Chondrocyte (in vitro differentiated cells): ENCODE results near the gene BAIAP2. TPM values are rescaled to one million over a fixed set of nuclear protein-coding genes. Genes with fewer than 3 reads are reported as not detected.

Experiments
- DNase-seq: peaks from one replicate; pipeline ENCODE4 v3.0.0; 2021; ENCODE audit warnings: mixed read lengths, low spot score
- H3K27ac Mint-ChIP-seq: one replicate; pipeline ENCODE4 v1.8.0; 2021; ENCODE audit warnings: mild to moderate bottlenecking, moderate library complexity, mixed read lengths; ENCODE audit not compliant: unreplicated experiment
- H3K27me3 Mint-ChIP-seq: 2 replicates; pipeline ENCODE4 v1.8.0; 2021; ENCODE audit warnings: low read depth, mixed read lengths
- H3K36me3 Mint-ChIP-seq: 2 replicates; pipeline ENCODE4 v1.8.0; 2021; ENCODE audit warnings: low read depth, mixed read lengths
- H3K4me1 Mint-ChIP-seq: 2 replicates; pipeline ENCODE4 v1.8.0; 2021; ENCODE audit warnings: low read depth, mild to moderate bottlenecking, mixed read lengths
- H3K4me3 Mint-ChIP-seq: one replicate; pipeline ENCODE4 v1.8.0; 2021; ENCODE audit warnings: mild to moderate bottlenecking, moderate library complexity, mixed read lengths; ENCODE audit not compliant: unreplicated experiment
- H3K9me3 Mint-ChIP-seq: 2 replicates; pipeline ENCODE4 v1.8.0; 2021; ENCODE audit warnings: low read depth, mixed read lengths
- CTCF ChIP-seq: fragments of 200-600 bp; sonication (generic); IDR thresholded peaks from 2 replicates; pipeline ENCODE4 v1.5.0; 2021; ENCODE audit warnings: antibody characterized with exemption, mild to moderate bottlenecking, moderate library complexity
- total RNA-seq: library from RNA; stranded (reverse); gene quantifications from 3 replicates; pipeline ENCODE4 v1.2.1, GENCODE V29; 2021

Gene BAIAP2
- total RNA-seq, 1 donor from 2014 or later: 29.5 TPM

- Mint-ChIP-seq H3K27ac (no peak overlapping the region), H3K4me3 (no peak overlapping the region), H3K9me3 (no peaks in the 10 kb centered on the region), H3K27me3 (no peaks in the 10 kb centered on the region), H3K36me3 (peaks cover 1% of the 10 kb centered on the region), H3K4me1 (peaks cover 27% of the 10 kb centered on the region)
- no peak for TF ChIP-seq CTCF
- no peak for DNase-seq
Observed at GRCh38 chr17:81100668-81101067, 65.7 kb downstream of the BAIAP2 start.

GRCh38 chr17:81101614-81102306, 66.8 kb downstream of the BAIAP2 start:
- peaks cover 1% of the 10 kb centered on the region for H3K36me3 Mint-ChIP-seq
- no peaks in the 10 kb centered on the region for H3K27me3 Mint-ChIP-seq
- peaks cover 16% of the 10 kb centered on the region for H3K4me1 Mint-ChIP-seq
- H3K4me3 Mint-ChIP-seq: no peak overlapping the region
- H3K27ac Mint-ChIP-seq: no peak overlapping the region
- DNase-seq: no peak
- H3K9me3 Mint-ChIP-seq: no peaks in the 10 kb centered on the region
- peak; percentile 100 for TF ChIP-seq CTCF

- H3K36me3 Mint-ChIP-seq: peaks cover 1% of the 10 kb centered on the region
- no peak overlapping the region for H3K27ac Mint-ChIP-seq
- DNase-seq: no peak
- H3K9me3 Mint-ChIP-seq: no peaks in the 10 kb centered on the region
- no peaks in the 10 kb centered on the region for H3K27me3 Mint-ChIP-seq
- TF ChIP-seq CTCF: no peak
- peaks cover 10% of the 10 kb centered on the region for H3K4me1 Mint-ChIP-seq
- H3K4me3 Mint-ChIP-seq: no peak overlapping the region
Observed at GRCh38 chr17:81102352-81102751, 67.4 kb downstream of the BAIAP2 start.

- TF ChIP-seq CTCF: no peak
- no peak for DNase-seq
- H3K27ac Mint-ChIP-seq: no peak overlapping the region
- H3K27me3 Mint-ChIP-seq: no peaks in the 10 kb centered on the region
- H3K4me1 Mint-ChIP-seq: peaks cover 5% of the 10 kb centered on the region
- no peaks in the 10 kb centered on the region for H3K9me3 Mint-ChIP-seq
- H3K36me3 Mint-ChIP-seq: peaks cover 1% of the 10 kb centered on the region
- no peak overlapping the region for H3K4me3 Mint-ChIP-seq
Observed at GRCh38 chr17:81102869-81103268, 67.9 kb downstream of the BAIAP2 start.

GRCh38 chr17:81103379-81103778, 68.4 kb downstream of the BAIAP2 start:
- no peak for TF ChIP-seq CTCF
- H3K27me3 Mint-ChIP-seq: no peaks in the 10 kb centered on the region
- no peak overlapping the region for H3K27ac Mint-ChIP-seq
- H3K4me3 Mint-ChIP-seq: no peak overlapping the region
- peaks cover 1% of the 10 kb centered on the region for H3K36me3 Mint-ChIP-seq
- no peaks in the 10 kb centered on the region for H3K9me3 Mint-ChIP-seq
- DNase-seq: no peak
- H3K4me1 Mint-ChIP-seq: peaks cover 2% of the 10 kb centered on the region
